Epithelial cell of proximal tubule (primary cell): ENCODE results near the gene SYNJ1. TPM values are rescaled to one million over a fixed set of nuclear protein-coding genes. Genes with fewer than 3 reads are reported as not detected.
"Not testable (repeated sequence)": the region's sequence is repeated elsewhere in the genome, so short reads cannot be mapped to it uniquely, and the experiment has no call there.

Source experiments
- DNase-seq: peaks from one replicate; pipeline ENCODE4 v3.0.0-alpha.2; 2011; ENCODE audit warnings: low read depth
- H3K4me3 ChIP-seq: 2 replicates; pipeline ENCODE4 v1.5.1; 2011; ENCODE audit warnings: low read depth, mild to moderate bottlenecking, low read length
- total RNA-seq: library from RNA; depleted of rRNA; stranded (reverse); fragments of >200 nt; gene quantifications from 2 replicates; pipeline ENCODE4 v1.2.3, GENCODE V29; 2015
- TF ChIP-seq, protein P1 (sequence below): conservative IDR thresholded peaks from 2 replicates; pipeline ENCODE4 v1.5.1; 2012; ENCODE audit warnings: low read depth, mild to moderate bottlenecking, low read length

The SYNJ1 gene
- total RNA-seq, 1 donor from 2014 or later, result 2.5 TPM

GRCh38 chr21:32674038-32674437, 53.8 kb downstream of the SYNJ1 start:
- TF ChIP-seq, protein P1, sequence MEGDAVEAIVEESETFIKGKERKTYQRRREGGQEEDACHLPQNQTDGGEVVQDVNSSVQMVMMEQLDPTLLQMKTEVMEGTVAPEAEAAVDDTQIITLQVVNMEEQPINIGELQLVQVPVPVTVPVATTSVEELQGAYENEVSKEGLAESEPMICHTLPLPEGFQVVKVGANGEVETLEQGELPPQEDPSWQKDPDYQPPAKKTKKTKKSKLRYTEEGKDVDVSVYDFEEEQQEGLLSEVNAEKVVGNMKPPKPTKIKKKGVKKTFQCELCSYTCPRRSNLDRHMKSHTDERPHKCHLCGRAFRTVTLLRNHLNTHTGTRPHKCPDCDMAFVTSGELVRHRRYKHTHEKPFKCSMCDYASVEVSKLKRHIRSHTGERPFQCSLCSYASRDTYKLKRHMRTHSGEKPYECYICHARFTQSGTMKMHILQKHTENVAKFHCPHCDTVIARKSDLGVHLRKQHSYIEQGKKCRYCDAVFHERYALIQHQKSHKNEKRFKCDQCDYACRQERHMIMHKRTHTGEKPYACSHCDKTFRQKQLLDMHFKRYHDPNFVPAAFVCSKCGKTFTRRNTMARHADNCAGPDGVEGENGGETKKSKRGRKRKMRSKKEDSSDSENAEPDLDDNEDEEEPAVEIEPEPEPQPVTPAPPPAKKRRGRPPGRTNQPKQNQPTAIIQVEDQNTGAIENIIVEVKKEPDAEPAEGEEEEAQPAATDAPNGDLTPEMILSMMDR, result no peak
- H3K4me3 ChIP-seq, result no peak overlapping the region
- DNase-seq, result no peak

- H3K4me3 ChIP-seq, result no peak overlapping the region
- DNase-seq, result no peak
- TF ChIP-seq, protein P1, result no peak
These were observed 61.6 kb downstream of the SYNJ1 start for GRCh38 chr21:32666258-32666657.

DNA sequence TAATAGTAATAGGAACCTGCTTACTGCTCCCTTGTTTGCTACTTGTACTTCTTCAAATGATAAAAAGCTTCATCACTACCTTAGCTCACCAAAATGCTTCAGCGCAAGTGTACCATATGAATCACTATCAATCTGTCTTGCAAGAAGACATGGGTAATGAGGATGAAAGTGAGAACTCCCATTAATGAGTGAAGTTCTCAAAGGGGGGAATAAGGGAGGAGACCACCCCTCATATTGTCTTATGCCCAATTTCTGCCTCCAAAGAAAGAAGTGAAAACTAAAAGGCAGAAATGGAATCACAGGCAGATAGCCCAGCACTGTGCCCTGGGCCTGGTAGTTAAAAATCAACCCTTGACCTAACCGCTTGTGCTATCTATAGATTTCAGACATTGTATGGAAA, 63.7 kb downstream of the SYNJ1 start:
- not testable (repeated sequence) for DNase-seq

DNA sequence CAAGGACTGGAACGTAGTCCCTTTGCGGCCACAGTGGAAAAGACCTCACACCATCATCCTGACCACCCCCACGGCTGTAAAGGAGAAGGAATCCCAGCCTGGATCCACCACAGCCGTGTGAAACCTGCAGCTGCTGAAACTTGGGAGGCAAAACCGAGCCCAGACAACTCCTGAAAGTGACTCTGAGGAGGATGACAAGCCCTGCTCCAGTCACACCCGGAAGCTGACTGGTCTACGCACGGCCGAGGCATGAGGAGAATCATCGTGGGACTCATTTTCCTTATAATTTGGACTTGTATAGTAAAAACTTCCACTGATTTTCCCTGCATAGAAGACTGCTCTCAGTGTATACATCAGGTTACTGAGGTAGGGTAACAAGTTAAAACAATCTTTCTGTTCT, 65.8 kb downstream of the SYNJ1 start:
- H3K4me3 ChIP-seq, DNase-seq: not testable (repeated sequence)

More for the DNA sequence above, 63.7 kb downstream of the SYNJ1 start:
- H3K4me3 ChIP-seq, result not testable (repeated sequence)

DNA sequence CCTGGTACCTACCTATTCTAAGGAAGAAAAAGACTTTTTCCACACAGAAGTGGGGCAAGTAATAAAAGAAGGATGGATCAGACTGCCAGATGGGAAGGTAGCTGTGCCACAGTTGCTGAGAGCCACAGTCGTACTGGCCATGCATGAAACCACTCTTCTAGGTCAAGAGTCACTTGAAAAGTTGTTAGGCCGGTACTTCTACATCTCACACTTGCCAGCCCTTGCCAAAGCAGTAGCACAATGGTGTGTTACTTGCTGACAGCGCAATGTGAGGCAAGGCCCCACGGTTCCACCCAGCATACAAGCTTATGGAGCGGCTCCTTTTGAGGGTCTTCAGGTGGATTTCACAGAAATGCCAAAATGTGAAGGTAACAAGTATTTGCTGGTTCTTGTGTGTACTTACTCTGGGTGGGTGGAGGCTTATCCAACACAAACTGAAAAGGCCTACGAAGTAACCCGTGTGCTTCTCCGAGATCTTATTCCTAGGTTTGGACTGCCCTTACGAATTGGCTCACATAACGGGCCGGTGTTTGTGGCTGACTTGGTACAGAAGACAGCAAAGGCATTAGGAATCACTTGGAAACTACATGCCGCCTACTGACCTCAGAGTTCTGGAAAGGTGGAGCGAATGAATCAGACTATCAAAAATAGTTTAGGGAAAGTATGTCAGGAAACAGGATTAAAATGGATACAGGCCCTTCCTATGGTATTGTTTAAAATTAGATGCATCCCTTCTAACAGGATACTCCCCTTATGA, 66.6 kb downstream of the SYNJ1 start:
- not testable (repeated sequence) for H3K4me3 ChIP-seq, DNase-seq

- DNase-seq, result no peak
- TF ChIP-seq, protein P1, result no peak
These were observed 69.3 kb downstream of the SYNJ1 start for GRCh38 chr21:32658524-32658923.

GRCh38 chr21:32653326-32653901, 74.4 kb downstream of the SYNJ1 start:
- H3K4me3 ChIP-seq, result no peak overlapping the region
- TF ChIP-seq, protein P1, result peak; percentile 80
- no peak for DNase-seq

More at GRCh38 chr21:32658524-32658923, 69.3 kb downstream of the SYNJ1 start:
- no peak overlapping the region for H3K4me3 ChIP-seq

DNA sequence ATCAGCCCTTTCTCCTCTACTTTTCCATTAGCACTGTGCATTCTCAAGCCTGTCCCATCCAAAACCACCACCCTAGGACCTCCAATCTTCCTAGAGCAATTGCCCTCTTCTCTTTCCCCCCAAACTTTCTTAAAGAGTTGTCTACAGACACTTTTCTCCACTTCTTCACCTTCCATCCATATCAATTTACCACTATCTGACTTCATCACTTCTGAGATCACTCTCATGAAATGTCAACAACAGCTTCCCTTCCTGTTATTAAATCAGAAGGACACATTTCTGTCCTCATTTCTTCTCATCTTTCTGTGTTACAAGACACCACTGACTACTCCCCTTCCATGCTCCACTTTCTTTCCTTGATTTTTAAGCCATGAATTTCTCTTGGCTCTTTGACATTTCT, 79.6 kb downstream of the SYNJ1 start:
- TF ChIP-seq, protein P1, result no peak
- no peak for DNase-seq
- H3K4me3 ChIP-seq, result no peak overlapping the region
